HG02973 (cell line): ENCODE measurements around the gene GPHN.
"Not testable (repeated sequence)": the region's sequence is repeated elsewhere in the genome, so short reads cannot be mapped to it uniquely, and the experiment has no call there.

Source experiments
- ATAC-seq: cut with Tn5 transposase; IDR thresholded peaks from one replicate; pipeline ENCODE4 v1.9.1; 2021; ENCODE audit warnings: moderate library complexity; ENCODE audit not compliant: unreplicated experiment

The GPHN gene

DNA sequence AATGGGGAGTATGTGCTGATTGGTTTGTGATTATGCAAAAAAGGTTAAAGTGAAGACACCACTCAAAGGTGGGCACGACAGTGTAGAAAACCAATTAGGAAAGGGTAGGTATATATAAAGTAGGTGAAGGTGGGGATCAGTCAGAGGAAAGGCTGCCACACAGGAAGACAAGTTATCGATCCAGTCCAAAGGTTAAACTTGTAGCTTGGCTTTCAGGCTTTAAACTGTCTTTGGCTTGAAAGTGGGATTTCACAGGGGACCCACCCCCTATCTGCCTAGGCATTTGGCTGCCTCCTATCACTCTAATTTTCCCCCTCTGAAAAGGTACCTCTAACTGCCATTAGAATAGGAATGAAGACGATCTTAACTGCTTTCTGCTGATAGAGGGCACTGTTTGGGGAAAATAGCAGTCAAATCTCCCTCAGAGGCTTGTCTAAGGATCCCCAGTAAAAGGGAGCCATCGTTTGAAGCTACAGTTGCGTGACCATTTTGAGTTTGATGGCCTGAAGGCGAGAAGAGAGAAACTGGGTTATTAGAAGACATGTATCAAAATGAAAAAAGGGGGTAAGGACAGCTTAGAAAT lies 250.2 kb downstream of the GPHN start:
- no peak for ATAC-seq

DNA sequence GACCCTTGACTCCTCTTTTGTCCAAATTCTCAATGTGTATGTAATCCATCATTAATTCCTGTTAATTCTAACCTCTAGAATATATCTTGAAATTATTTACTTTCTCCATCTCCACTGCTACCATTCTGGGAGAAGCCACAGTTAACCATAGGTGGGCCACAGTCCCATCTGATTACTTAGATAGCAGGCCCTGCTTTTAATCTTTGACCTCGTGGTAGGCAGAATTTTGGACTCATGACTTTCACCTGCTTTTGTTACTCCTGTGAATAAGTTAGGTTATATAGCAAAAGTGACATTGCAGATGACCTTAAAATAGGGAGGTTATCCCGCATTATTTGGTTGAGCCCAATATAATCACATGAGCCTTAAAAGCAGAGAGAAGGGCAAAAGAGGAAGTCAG lies 264.2 kb downstream of the GPHN start:
- ATAC-seq, result no peak

DNA sequence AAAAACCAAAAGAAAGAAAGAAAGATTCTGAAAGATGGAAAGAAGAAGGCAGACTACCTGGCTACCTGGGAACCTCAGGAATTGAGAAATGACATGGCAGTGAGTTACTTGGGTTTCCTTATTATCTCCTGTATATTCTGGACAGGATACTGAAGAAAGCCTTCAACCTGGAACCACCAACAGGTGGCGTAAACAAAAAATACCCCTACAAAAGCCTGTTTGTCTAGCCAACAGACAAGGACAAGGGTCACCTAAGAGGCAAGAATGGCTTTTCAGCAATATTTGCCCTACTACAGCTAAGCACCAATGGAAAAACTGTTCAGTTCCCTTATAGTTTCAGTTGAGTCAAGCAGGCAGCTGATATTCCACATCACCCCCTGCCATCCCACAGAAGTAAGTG lies 274.9 kb downstream of the GPHN start:
- no peak for ATAC-seq

DNA sequence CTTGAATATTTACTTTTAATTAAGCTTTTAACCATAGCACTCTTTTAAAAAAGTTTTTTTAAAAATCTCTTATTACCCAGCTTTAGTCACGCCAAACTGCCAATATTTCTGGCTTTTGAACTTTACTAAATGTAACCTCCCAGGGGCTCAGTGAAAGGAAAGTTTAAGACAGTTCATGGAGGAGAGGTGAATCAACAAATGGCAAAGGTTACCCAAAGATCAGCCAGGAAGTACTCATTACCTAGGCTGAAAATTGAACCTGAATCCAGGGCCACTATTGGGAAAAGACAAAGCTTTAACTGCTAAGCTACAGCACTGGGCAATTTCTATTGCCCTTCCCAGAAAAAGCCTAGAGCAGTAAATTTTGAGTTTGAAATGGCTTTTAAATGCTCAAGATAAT lies 282.2 kb downstream of the GPHN start:
- ATAC-seq, result no peak

DNA sequence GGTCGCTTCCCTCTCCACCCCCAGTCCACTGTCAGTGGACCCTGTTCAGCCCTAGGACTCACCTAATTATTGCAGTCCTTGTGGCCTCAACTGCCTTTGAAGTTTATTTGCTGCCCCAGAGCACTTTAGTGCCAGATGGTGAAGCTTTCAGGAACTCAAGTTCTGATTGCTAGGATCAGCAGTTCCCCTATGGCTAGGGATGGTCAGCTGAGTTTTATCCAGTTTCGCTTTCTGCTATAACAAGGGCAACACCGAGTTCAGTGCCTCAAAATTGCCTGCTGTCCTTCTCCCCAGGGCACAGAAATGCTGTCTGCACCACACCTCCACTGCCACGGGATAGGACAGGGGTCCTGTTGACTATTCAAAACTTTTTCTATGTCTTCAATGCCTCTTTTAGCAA lies 295.0 kb downstream of the GPHN start:
- ATAC-seq, result no peak

DNA sequence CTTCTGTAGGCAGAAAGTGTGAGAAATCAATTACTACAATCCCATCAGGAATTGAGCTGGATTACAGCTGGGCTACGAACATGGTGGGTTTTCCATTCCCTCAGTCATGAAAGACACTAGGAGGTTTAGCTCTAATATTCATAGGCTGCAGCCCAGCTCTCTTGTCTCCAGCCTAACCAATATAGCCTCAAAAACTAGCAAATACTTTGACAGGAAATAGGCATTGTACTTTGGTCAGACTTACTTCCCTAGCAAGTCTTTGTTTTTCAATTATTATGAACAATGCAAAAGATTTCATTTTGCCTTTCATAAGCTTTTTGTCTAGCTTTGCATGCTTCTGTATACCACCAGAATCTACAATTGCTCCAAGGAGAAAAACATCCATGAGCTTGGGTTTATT lies 296.2 kb downstream of the GPHN start:
- no peak for ATAC-seq

DNA sequence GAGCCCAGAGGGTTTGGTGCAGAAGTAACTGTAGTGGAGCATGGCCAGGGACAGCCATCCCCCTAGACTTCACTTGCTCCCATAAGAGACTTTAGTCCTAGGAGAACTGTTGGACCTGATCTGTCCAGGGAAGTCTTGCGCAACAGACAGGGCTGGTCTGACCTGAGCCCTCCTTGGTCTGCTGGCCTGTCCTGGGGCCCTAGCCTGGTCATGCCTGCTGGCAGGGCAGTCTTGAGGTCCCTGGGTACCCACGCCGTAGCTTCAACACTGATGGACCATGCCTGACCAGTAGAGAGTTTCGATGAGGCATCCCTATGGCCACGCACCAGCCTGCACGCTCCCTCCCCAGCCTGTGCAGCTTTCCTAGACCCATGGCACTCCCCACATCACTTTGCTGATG lies 305.7 kb downstream of the GPHN start:
- ATAC-seq, result no peak

DNA sequence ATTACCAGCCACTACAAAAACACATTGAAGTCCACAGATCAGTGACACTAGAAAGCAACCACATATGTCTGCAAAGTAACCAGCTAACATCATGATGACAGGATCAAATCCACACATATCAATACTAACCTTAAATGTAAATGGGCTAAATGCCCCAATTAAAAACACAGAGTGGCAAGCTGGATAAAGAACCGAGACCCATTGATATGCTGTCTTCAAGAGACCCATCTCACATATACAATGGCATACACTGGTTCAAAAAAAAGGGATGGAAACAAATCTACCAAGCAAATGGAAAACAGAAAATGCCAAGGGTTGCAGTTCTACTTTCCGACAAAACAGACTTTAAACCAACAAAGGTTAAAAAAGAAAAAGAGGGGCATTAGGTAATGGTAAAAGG lies 307.7 kb downstream of the GPHN start:
- ATAC-seq, result no peak

DNA sequence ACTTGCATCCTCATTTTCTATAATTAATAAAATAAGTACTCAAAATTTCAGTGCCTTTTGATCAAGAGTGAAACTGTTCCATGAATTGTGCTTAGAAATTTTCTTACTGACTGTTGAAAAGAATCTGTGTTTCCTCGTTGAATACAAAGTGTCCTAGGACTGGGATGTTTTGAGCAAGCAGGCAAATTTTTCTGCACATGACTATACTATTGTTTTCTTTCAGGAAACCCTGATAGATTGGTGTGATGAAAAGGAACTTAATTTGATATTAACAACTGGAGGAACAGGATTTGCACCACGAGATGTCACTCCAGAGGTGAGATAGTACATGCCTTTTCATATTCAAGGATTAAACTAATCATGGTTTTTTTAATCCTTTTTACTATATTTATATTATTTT lies 316.3 kb downstream of the GPHN start:
- no peak for ATAC-seq

DNA sequence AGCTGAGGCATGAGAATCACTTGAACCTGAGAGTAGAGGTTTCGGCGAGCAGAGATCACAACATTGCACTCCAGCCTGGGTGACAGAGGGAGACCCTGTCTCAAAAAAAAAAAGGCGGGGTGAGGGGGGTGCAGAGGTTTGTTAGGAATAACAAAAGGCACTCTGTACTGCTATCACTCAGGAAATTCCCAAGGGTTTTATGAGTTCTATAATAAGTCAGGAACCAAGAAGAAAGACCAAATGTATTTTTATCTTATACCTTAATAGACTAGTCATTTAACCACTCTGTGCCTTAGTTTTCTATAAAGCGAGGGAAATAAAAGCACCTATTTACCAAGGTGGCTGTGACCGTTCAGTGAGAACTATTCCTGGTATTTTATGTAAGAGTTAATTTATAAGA lies 319.2 kb downstream of the GPHN start:
- no peak for ATAC-seq

DNA sequence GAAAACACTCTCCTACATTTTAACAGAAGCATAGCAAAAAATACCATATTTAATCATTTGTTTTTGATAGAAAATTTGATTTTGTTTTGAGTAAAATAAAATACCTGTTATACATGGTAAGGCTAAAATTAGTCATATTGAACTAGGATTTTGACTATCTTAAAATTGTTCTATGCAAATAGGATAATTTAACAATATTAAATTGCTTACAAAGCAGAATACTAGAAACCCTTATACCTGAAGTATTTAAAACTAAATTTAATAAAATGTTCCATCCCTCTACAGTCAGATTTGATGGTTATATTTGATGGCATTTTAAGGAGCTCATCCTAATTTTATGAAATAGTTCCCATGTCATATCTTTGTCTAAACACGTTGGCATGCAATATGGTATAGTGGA lies 323.2 kb downstream of the GPHN start:
- ATAC-seq, result no peak

DNA sequence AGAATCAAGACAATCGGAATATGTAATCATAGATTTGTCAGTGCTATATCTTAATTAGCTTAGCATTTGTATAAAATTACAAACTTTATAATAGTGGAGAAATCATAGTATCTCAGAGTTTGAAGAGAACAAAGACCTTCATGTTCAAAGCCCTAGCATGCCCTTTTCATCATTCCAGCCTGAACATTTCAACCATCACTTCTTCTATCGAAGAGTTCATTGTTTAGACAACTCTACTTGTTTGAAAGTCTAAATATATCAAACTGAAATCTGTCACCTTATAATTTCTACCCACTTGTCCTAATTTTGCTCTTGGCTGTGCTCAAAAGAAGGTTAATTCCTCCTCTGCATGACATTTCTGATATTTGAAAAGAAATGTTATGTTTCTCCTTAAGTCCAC lies 325.9 kb downstream of the GPHN start:
- ATAC-seq, result no peak

DNA sequence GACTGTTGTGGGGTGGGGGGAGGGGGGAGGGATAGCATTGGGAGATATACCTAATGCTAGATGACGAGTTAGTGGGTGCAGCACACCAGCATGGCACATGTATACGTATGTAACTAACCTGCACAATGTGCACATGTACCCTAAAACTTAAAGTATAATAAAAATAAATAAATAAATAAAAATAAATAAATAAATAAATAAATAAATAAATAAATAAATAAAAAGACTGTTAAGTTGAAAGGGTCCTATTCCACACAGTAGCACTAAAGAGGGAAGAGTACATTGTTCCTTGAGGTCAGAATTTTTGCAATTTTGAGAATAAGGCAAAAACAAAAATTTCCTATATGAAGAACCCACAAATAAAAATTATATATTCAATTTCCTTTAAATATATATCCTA lies 329.5 kb downstream of the GPHN start:
- ATAC-seq, result not testable (repeated sequence)

DNA sequence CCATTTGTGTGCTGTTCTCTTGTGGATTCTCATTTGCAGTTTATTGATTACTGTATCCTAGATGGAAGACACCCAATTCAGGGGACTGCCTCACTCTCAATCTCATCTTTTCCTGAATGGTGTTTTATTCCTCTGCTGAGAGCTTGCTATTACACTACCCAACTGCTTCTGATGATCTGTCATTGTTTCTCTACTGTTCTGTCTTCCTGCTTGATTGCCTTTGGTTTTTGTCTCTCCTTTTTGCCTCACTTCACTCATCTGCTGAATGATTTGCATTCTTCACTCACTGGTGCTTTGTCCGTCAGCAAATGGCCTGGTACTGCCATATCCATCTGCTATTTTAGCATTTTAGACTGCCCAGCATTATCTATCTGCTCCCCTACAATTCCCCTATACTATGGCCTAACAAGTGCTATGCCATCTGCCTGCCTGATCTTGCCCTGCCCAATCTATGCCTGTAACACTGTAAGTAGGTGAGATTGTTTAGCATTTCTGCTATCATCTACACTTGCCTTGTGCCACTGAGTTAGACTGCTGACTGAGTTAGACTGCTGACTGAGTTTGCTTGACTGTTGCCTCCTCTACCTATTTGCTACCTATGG lies 335.1 kb downstream of the GPHN start:
- no peak for ATAC-seq

DNA sequence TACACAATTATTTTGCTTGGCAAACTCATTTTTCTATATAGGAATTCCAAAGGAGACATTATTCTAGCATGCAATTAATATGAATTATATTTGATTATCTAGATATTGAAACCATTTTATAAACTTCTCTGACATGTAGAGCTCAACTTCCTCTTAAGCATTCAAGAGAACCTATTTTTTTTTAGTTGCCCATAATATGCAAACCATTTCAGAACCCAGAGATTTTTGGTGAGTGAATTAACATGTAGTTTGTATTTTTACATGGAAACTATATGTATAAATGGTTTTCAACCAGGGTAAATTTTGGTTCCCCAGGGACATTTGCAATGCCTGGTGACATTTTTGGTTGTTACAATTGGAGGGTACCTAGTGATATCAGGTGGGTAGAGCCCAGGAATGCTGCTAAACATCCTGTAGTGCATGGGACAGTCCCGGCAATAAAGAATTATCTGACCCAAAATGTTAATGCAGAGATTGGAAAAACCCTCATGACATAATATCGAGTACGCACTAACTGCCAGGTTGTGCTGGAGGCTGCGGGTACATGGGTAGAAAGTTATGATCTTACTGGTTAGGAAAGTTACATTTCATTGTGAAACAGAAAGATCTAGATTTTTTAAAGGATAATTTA lies 342.4 kb downstream of the GPHN start:
- no peak for ATAC-seq

DNA sequence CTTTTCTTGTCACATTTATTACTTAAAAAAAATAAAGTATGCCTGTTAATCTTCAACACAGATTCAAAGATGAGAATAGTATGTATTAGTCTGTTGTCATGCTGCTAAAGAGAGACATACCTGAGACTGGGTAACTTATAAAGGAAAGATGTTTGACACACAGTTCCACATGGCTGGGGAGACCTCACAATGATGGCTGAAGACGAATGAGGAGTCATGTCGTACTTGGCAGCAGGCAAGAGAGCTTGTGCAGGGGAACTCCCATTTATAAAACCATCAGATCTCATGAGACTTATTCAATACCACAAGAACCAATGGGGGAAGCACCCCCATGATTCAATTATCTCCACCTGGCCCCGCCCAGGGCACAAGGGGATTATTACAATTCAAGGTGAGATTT lies 345.4 kb downstream of the GPHN start:
- ATAC-seq, result no peak

DNA sequence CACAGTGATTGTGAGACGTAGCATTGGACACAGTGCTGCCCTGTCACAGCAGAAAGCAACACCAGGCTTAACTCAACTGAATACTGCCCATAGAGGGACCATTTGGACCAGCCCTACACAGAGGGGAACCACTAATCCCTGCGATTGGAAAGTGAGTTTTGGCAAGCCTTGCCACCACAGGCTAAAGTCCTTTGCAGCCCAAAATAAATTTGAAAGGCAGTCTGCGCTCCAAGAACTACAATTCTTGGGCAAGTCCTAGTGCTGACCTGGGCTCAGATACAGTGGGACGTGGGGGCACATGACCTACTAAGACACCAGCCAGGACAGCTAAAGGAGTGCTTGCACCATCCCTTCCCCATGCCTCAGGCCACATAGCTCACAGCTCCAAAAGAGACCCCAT lies 349.9 kb downstream of the GPHN start:
- ATAC-seq, result no peak

DNA sequence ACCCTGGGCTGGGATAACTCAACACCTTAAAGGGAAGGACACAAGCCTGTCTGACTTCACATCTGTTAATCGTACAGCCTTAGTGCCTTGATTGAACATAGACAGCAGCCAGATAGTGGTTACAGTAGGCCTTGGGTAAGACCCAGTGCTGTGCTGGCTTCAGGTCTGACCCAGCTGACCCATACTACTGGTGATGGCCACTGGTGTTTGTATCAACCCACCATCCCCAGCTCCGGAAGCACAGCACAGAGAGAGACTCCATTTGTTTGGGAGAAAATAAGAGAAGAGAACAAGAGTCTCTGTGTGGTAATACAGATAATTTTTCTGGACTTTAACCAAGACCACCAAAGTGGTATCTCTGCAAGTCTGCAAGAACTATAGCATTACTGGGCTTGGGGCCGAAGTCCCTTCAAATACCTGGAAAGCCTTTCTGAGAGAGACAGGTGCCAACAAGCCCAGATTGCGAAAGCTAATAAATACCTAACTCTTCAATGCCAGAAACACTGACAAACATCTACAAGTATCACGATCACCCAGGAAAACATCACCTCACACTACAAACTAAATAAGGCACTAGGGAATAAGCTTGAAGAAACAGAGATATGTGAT lies 351.2 kb downstream of the GPHN start:
- ATAC-seq, result no peak

DNA sequence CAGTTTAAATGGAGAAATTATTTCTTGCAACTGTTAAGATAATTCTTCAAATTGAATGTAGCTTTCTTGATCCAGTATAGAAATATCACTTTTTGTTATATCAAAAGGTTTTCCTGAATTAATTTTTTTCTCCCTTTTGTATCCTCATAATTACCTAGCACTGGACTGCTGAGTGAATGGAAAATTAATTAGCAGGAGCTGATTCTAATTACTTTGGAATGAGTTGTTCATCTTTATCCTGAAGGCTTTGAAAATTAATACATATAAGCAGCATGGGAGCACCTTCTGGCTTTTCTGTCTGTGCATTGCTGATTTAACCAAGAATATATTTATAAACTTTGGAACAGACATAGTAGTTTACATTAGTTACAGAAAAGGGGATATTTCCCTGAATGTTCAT lies 373.6 kb downstream of the GPHN start:
- no peak for ATAC-seq

DNA sequence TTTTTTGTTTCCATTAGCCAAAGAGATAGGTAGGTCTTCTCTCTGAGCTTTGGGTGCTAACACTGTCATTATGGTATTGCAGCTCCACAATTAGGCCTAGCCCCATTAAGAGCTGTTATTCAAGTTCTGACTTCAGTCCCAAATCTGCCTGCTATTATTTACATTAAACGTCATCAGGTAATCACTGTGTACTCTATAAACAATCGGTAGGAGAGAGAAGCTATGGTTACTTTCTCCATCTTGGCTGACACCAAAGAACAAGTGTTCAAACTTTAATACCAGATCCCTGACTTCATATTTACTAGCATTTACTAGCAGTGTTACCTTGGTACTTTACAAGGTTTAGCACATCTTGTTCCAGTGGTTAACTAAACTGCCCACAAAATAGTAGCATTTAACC lies 376.2 kb downstream of the GPHN start:
- ATAC-seq, result no peak

DNA sequence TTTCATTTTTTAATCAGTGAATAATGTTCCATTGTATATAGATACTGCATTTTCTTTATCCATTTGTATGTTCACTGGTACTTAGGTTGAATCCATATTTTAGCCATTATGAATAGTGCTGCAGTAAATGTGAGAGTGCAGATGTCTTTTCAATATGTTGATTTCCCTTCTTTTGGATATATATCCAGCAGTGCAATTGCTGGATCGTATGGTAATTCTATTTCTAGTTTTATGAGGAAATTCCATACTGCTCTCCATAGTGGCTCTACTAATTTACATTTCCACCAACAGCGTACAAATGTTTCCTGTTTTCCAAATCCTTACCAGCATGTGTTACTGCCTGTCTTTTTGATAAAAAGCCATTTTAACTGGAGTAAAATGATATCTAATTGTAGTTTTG lies 392.8 kb downstream of the GPHN start:
- ATAC-seq, result no peak

DNA sequence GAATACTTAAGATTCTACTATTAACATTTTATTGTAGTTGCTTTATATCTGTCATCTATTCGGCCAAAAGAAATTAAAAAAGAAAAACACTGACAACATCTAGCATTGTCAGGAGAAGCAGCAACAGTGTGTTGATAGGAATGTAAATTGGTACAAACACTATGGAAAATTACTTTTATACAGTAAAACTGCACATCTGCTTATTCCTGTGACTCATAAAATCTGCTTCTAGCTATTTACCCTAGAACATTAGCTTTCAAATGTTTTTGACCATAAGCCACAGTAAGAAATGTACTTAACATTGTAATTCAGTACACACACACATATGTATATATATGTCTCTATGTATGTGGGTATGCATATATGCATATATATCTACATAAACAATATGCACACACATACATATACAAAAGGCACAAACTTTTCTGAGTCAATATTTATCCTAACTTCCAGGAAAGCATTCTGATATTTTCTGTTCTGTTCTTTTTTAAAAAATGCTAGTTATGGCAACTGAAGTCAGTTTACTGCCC lies 402.4 kb downstream of the GPHN start:
- no peak for ATAC-seq
